Cardiac muscle cell (in vitro differentiated cells and primary cell): ENCODE results near the gene HIGD1B. TPM values are rescaled to one million over a fixed set of nuclear protein-coding genes. Genes with fewer than 3 reads are reported as not detected.

ENCODE experiments used
- DNase-seq, 2 donors: peaks; one replicate each; pipeline versions ENCODE4 v3.0.0 to v3.0.0-alpha.2; 2010 to 2017; ENCODE audit warnings: low read depth in 1 of 2, low spot score in 1 of 2
- H3K27ac ChIP-seq: fragments of 200-600 bp; sonication (generic); 2 replicates; pipeline ENCODE4 v1.5.1; 2016
- H3K27me3 ChIP-seq: fragments of 200-600 bp; sonication (generic); 2 replicates; pipeline ENCODE4 v1.6.0; 2016; ENCODE audit warnings: control low read depth
- H3K36me3 ChIP-seq: fragments of 200-600 bp; sonication (generic); 2 replicates; pipeline ENCODE4 v1.5.1; 2016; ENCODE audit warnings: control low read depth
- H3K4me1 ChIP-seq: fragments of 200-600 bp; sonication (generic); 2 replicates; pipeline ENCODE4 v1.8.1; 2017; ENCODE audit warnings: low read depth, mild to moderate bottlenecking, mixed run types
- H3K4me3 ChIP-seq: fragments of 200-600 bp; sonication (generic); 2 replicates; pipeline ENCODE4 v1.5.1; 2016; ENCODE audit warnings: mild to moderate bottlenecking
- H3K9me3 ChIP-seq: fragments of 200-600 bp; sonication (generic); 2 replicates; pipeline ENCODE4 v1.5.1; 2017; ENCODE audit warnings: low read depth, mild to moderate bottlenecking, control low read depth
- CTCF ChIP-seq: IDR thresholded peaks from 2 replicates; pipeline ENCODE4 v1.5.1; 2012; ENCODE audit warnings: low read depth, mild to moderate bottlenecking, low read length
- polyA plus RNA-seq: library from polyadenylated mRNA; unstranded; fragments of >200 nt; fragmentation: Nextera tagmentation; extraction: Ambion mirVana; gene quantifications from 2 replicates; pipeline ENCODE4 v1.2.1, GENCODE V29; 2016
- total RNA-seq: library from RNA; depleted of rRNA; stranded (reverse); fragments of >200 nt; gene quantifications from 2 replicates; pipeline ENCODE4 v1.2.3, GENCODE V29; 2016

Gene HIGD1B
- total and polyA plus RNA-seq, 2 experiments from 2014 or later: 0.55 TPM; not detected in 1

GRCh38 chr17:44830359-44831288 is 17.1 kb upstream of the HIGD1B start:
- H3K4me3 ChIP-seq: peak overlapping the region; percentile 96
- H3K4me1 ChIP-seq: peaks cover 16% of the 10 kb centered on the region
- TF ChIP-seq CTCF: no peak
- H3K27me3 ChIP-seq: no peaks in the 10 kb centered on the region
- H3K27ac ChIP-seq: peak overlapping the region; percentile 82
- peak; percentile 52 to 53 for DNase-seq
- H3K36me3 ChIP-seq: no peaks in the 10 kb centered on the region
- H3K9me3 ChIP-seq: no peaks in the 10 kb centered on the region

- no peaks in the 10 kb centered on the region for H3K27me3 ChIP-seq
- no peak for TF ChIP-seq CTCF
- H3K9me3 ChIP-seq: no peaks in the 10 kb centered on the region
- no peaks in the 10 kb centered on the region for H3K36me3 ChIP-seq
- H3K27ac ChIP-seq: no peak overlapping the region
- peaks cover 16% of the 10 kb centered on the region for H3K4me1 ChIP-seq
- H3K4me3 ChIP-seq: no peak overlapping the region
- DNase-seq: peak in 1 of 2 donors; percentile 42
These were observed 16.3 kb upstream of the HIGD1B start for GRCh38 chr17:44831371-44831770.

- TF ChIP-seq CTCF: no peak
- Histone ChIP-seq H3K9me3 (no peaks in the 10 kb centered on the region), H3K36me3 (no peaks in the 10 kb centered on the region), H3K4me3 (no peak overlapping the region), H3K27ac (no peak overlapping the region), H3K27me3 (no peaks in the 10 kb centered on the region), H3K4me1 (peaks cover 14% of the 10 kb centered on the region)
- no peak for DNase-seq
These were observed 14.9 kb upstream of the HIGD1B start for GRCh38 chr17:44832805-44833204.

GRCh38 chr17:44837196-44837595 is 10.5 kb upstream of the HIGD1B start:
- Histone ChIP-seq H3K27me3 (no peaks in the 10 kb centered on the region), H3K27ac (no peak overlapping the region), H3K9me3 (no peaks in the 10 kb centered on the region), H3K4me3 (no peak overlapping the region), H3K4me1 (peaks cover 3% of the 10 kb centered on the region), H3K36me3 (no peaks in the 10 kb centered on the region)
- no peak for DNase-seq
- TF ChIP-seq CTCF: no peak

GRCh38 chr17:44840274-44840673 is 7.4 kb upstream of the HIGD1B start:
- H3K9me3 ChIP-seq: no peaks in the 10 kb centered on the region
- no peak overlapping the region for H3K4me3 ChIP-seq
- DNase-seq: no peak
- peak overlapping the region; percentile 27 for H3K27ac ChIP-seq
- peaks cover 27% of the 10 kb centered on the region for H3K4me1 ChIP-seq
- H3K36me3 ChIP-seq: no peaks in the 10 kb centered on the region
- H3K27me3 ChIP-seq: no peaks in the 10 kb centered on the region
- no peak for TF ChIP-seq CTCF
